ENCODE results near the gene NPIPA7. TPM values are rescaled to one million over a fixed set of nuclear protein-coding genes. Genes with fewer than 3 reads are reported as not detected.
"Not testable (repeated sequence)": the region's sequence is repeated elsewhere in the genome, so short reads cannot be mapped to it uniquely, and the experiment has no call there.

Gene NPIPA7
- total and polyA plus RNA-seq, 2 of the 4 experiments (the other 2 are of a cell fraction) = 0.36 to 11.9 TPM

DNA sequence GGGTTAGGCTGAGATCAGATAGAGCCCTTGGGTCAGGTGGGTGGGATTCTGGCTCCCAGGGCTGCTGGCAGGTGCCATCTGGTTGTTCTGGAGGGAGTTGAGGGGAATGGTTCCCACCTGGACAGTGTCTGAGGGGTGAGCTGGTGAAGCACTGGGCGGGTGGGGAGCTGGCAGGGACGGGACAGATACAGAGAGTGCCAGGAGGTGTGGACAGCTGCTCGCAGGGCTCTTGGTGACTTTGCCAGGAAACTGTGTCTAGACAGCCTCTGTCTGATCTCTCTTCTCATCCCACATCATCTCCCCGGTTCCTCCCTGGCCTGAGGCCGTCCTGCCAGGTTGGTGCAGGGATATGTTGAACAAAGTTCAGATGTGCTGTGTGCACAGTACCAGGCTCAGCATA is 38.1 kb downstream of the NPIPA7 start:
- CTCF ChIA-PET; H4K91ac ChIP-seq (ENCODE audit: insufficient read depth, low read depth, low read length); H3K4me3 ChIP-seq (ENCODE audit: insufficient read depth, low read depth, low read length); H2AFZ ChIP-seq (replicated peaks; ENCODE audit: low read length, poor library complexity); H2AK5ac ChIP-seq (ENCODE audit: low read depth, low read length); H3K23ac ChIP-seq (ENCODE audit: low read depth, low read length); H4K5ac ChIP-seq (ENCODE audit: low read depth, low read length); H3K56ac ChIP-seq (ENCODE audit: extremely low read depth, insufficient read depth, low read length); H3K18ac ChIP-seq (ENCODE audit: low read depth, low read length); H2BK15ac ChIP-seq (ENCODE audit: low read depth, low read length); H3K9me3 ChIP-seq (ENCODE audit: control insufficient read depth, insufficient read depth, low read length); H3K4ac ChIP-seq (ENCODE audit: low read depth, low read length); H2BK120ac ChIP-seq (ENCODE audit: low read depth, low read length); H3K36me3 ChIP-seq (ENCODE audit: control insufficient read depth, insufficient read depth, low read length); POLR2A ChIA-PET (ENCODE audit: unreplicated experiment); H3K27ac ChIP-seq (ENCODE audit: insufficient read depth, low read length); H3K27me3 ChIP-seq (ENCODE audit: control insufficient read depth, insufficient read depth, low read length); H3K9ac ChIP-seq (ENCODE audit: low read depth, low read length); H3K14ac ChIP-seq (replicated peaks; ENCODE audit: low read depth, low read length); H2BK5ac ChIP-seq (ENCODE audit: low read depth, low read length, poor library complexity, severe bottlenecking); H2BK20ac ChIP-seq (ENCODE audit: low read depth, low read length); H4K8ac ChIP-seq (ENCODE audit: low read depth in 2 of 2, low read length in 2 of 2); intact Hi-C loops (cut with micrococcal nuclease); H3K9me1 ChIP-seq (ENCODE audit: insufficient read depth, low read length); H3K4me2 ChIP-seq (ENCODE audit: low read depth, low read length); ATAC-seq (ENCODE audit: low read depth); H3K79me1 ChIP-seq (ENCODE audit: low read depth in 1 of 2, low read length in 2 of 2); H2AK9ac ChIP-seq (replicated peaks; ENCODE audit: low read depth, low read length, poor library complexity); BruUV-seq (replicated peaks); DNase-seq; in situ Hi-C loops (cut with MboI; ENCODE audit: low sequenced_read_pairs); dilution Hi-C loops (cut with HindIII; ENCODE audit: low sequenced_read_pairs, unreplicated experiment); H4K20me1 ChIP-seq (ENCODE audit: insufficient read depth, low read length); H3K4me1 ChIP-seq (ENCODE audit: control insufficient read depth, insufficient read depth, low read length): not testable (repeated sequence)
- no CpG with 5 or more reads among the region's 5 CpGs for WGBS, 2 experiments (ENCODE audit: extremely low coverage in 2 of 2, insufficient read length in 1 of 2)

DNA sequence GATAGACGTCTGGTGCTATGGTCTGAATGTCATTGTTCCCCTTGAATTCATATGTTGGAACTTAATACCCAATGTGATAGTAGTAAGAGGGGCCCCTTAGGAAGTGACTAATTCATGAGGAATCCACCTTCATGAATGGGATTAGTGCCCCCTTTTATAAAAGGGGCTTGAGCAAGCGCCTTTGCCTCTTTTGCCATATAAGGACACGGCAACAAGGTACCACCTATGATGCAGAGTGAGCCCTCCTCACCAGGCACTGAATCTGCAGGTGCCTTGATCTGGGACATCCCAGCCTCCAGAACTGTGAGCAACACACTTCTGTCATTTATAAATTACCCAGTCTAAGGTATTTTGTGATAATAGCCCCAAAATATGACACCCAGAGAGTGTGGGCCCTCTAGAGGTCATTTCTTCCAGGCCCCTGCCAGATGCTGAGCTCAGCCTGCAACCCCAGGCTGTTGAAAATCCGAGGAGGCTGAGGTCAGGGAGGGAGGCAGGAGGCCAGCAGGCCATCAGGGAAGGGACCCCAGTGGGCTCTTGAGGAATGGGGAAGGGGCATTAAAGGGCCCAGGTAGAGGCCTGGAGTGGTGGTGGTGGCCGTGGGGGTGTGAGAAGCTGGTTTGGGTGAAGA is 39.1 kb downstream of the NPIPA7 start:
- H3K9me1 ChIP-seq (ENCODE audit: insufficient read depth, low read length); H3K4me3 ChIP-seq (ENCODE audit: insufficient read depth, low read depth, low read length); POLR2A ChIA-PET (ENCODE audit: unreplicated experiment); H4K8ac ChIP-seq (ENCODE audit: low read depth in 2 of 2, low read length in 2 of 2); DNase-seq; H3K23ac ChIP-seq (ENCODE audit: low read depth, low read length); H2AK9ac ChIP-seq (replicated peaks; ENCODE audit: low read depth, low read length, poor library complexity); H2BK5ac ChIP-seq (ENCODE audit: low read depth, low read length, poor library complexity, severe bottlenecking); BruUV-seq (replicated peaks); H3K4ac ChIP-seq (ENCODE audit: low read depth, low read length); H3K9me3 ChIP-seq (ENCODE audit: control insufficient read depth, insufficient read depth, low read length); dilution Hi-C loops (cut with HindIII; ENCODE audit: low sequenced_read_pairs, unreplicated experiment); H4K91ac ChIP-seq (ENCODE audit: insufficient read depth, low read depth, low read length); H2BK120ac ChIP-seq (ENCODE audit: low read depth, low read length); CTCF ChIA-PET; H3K9ac ChIP-seq (ENCODE audit: low read depth, low read length); ATAC-seq (ENCODE audit: low read depth); H3K4me1 ChIP-seq (ENCODE audit: control insufficient read depth, insufficient read depth, low read length); H4K20me1 ChIP-seq (ENCODE audit: insufficient read depth, low read length); intact Hi-C loops (cut with micrococcal nuclease); H3K36me3 ChIP-seq (ENCODE audit: control insufficient read depth, insufficient read depth, low read length); in situ Hi-C loops (cut with MboI; ENCODE audit: low sequenced_read_pairs); H3K27ac ChIP-seq (ENCODE audit: insufficient read depth, low read length); H4K5ac ChIP-seq (ENCODE audit: low read depth, low read length); H3K56ac ChIP-seq (ENCODE audit: extremely low read depth, insufficient read depth, low read length); H2AK5ac ChIP-seq (ENCODE audit: low read depth, low read length); H3K4me2 ChIP-seq (ENCODE audit: low read depth, low read length); H2BK15ac ChIP-seq (ENCODE audit: low read depth, low read length); H2BK20ac ChIP-seq (ENCODE audit: low read depth, low read length); H3K79me1 ChIP-seq (ENCODE audit: low read depth in 1 of 2, low read length in 2 of 2); H2AFZ ChIP-seq (replicated peaks; ENCODE audit: low read length, poor library complexity); H3K27me3 ChIP-seq (ENCODE audit: control insufficient read depth, insufficient read depth, low read length); H3K14ac ChIP-seq (replicated peaks; ENCODE audit: low read depth, low read length); H3K18ac ChIP-seq (ENCODE audit: low read depth, low read length): not testable (repeated sequence)
- no CpG with 5 or more reads among the region's 5 CpGs for WGBS, 2 experiments (ENCODE audit: extremely low coverage in 2 of 2, insufficient read length in 1 of 2)
